Measurements from ENCODE around the gene RGL3. TPM values are rescaled to one million over a fixed set of nuclear protein-coding genes. Genes with fewer than 3 reads are reported as not detected.

RGL3 gene
- total and polyA plus RNA-seq, 2 of the 4 experiments (the other 2 are of a cell fraction): 0.18 to 0.62 TPM

- DNase-seq (no peak), ATAC-seq (ENCODE audit: low read depth) (no peak)
- Histone ChIP-seq H3K4ac (ENCODE audit: low read depth, low read length) (no peak overlapping the region), H3K36me3 (ENCODE audit: control insufficient read depth, insufficient read depth, low read length) (peaks cover 51% of the 10 kb centered on the region), H3K27me3 (ENCODE audit: control insufficient read depth, insufficient read depth, low read length) (no peaks in the 10 kb centered on the region), H2AK9ac (replicated peaks; ENCODE audit: low read depth, low read length, poor library complexity) (no peak overlapping the region), H3K4me2 (ENCODE audit: low read depth, low read length) (no peak overlapping the region), H3K4me1 (ENCODE audit: control insufficient read depth, insufficient read depth, low read length) (no peaks in the 10 kb centered on the region; the same call in 1 of the 2 replicates), H4K5ac (ENCODE audit: low read depth, low read length) (no peak overlapping the region), H2BK15ac (ENCODE audit: low read depth, low read length) (no peak overlapping the region), H4K8ac (ENCODE audit: low read depth in 2 of 2, low read length in 2 of 2) (no peak overlapping the region), H3K4me3 (ENCODE audit: insufficient read depth, low read depth, low read length) (no peak overlapping the region), H3K23ac (ENCODE audit: low read depth, low read length) (no peak overlapping the region), H3K79me1 (ENCODE audit: low read depth in 1 of 2, low read length in 2 of 2) (peaks cover 0 to 7% of the 10 kb centered on the region in 2 experiments; a peak in 1 of 4 replicates), H3K56ac (ENCODE audit: extremely low read depth, insufficient read depth, low read length) (no peak overlapping the region), H3K9me3 (ENCODE audit: control insufficient read depth, insufficient read depth, low read length) (no peaks in the 10 kb centered on the region), H2BK5ac (ENCODE audit: low read depth, low read length, poor library complexity, severe bottlenecking) (no peak overlapping the region), H3K18ac (ENCODE audit: low read depth, low read length) (no peak overlapping the region), H2AFZ (replicated peaks; ENCODE audit: low read length, poor library complexity) (no peak overlapping the region), H3K9ac (ENCODE audit: low read depth, low read length) (no peak overlapping the region), H4K20me1 (ENCODE audit: insufficient read depth, low read length) (peaks cover 4% of the 10 kb centered on the region; the same call in 1 of the 2 replicates), H4K91ac (ENCODE audit: insufficient read depth, low read depth, low read length) (no peak overlapping the region), H3K9me1 (ENCODE audit: insufficient read depth, low read length) (no peaks in the 10 kb centered on the region), H3K27ac (ENCODE audit: insufficient read depth, low read length) (no peak overlapping the region), H2BK20ac (ENCODE audit: low read depth, low read length) (no peak overlapping the region), H2AK5ac (ENCODE audit: low read depth, low read length) (no peak overlapping the region), H2BK120ac (ENCODE audit: low read depth, low read length) (no peak overlapping the region), H3K14ac (replicated peaks; ENCODE audit: low read depth, low read length) (no peak overlapping the region)
- in situ Hi-C loops (cut with MboI; ENCODE audit: low sequenced_read_pairs) (no loop called here), dilution Hi-C loops (cut with HindIII; ENCODE audit: low sequenced_read_pairs, unreplicated experiment) (no loop called here), intact Hi-C loops (cut with micrococcal nuclease) (no loop called here)
- CTCF ChIA-PET: no interaction called here
- POLR2A ChIA-PET (ENCODE audit: unreplicated experiment): no interaction called here
- WGBS, 2 experiments (ENCODE audit: extremely low coverage in 2 of 2, insufficient read length in 1 of 2): 90% methylated on average over 8 of the region's 13 CpGs; no CpG with 5 or more reads in 1 of the 2 experiments
- no peak for TF ChIP-seq NFE2L2 (IDR thresholded peaks at IDR 0.05; ENCODE audit: low read depth, low read length)
- no peak for TF ChIP-seq CEBPB (IDR thresholded peaks at IDR 0.05; ENCODE audit: low read depth, low read length)
- no peak for TF ChIP-seq MAFK (IDR thresholded peaks at IDR 0.05; ENCODE audit: low read depth, low read length)
- no peak for TF ChIP-seq RCOR1 (IDR thresholded peaks at IDR 0.05; ENCODE audit: insufficient replicate concordance, low read length)
- no peak for TF ChIP-seq FOS (IDR thresholded peaks at IDR 0.05; ENCODE audit: low read depth, low read length)
- no peak for TF ChIP-seq CHD1 (IDR thresholded peaks at IDR 0.05; ENCODE audit: low read depth, low read length)
- no peak for TF ChIP-seq MAZ (IDR thresholded peaks at IDR 0.05; ENCODE audit: borderline replicate concordance, low read depth, low read length)
- no peak for TF ChIP-seq BHLHE40 (IDR thresholded peaks at IDR 0.05; ENCODE audit: low read depth, low read length)
- no TSS peak for BruUV-seq (replicated peaks)
These were observed 29.3 kb upstream of the RGL3 start for GRCh38 chr19:11448410-11448809.

Measured in IMR-90 (cell line).